K562 (cell line): Measurements from ENCODE around the gene LRRC51. TPM values are rescaled to one million over a fixed set of nuclear protein-coding genes. Genes with fewer than 3 reads are reported as not detected.

Experiments
- ATF1 ChIP-seq, 2 experiments: fragments of 450-650 bp in 1 of 2; IDR thresholded peaks; 2 replicates each; pipeline ENCODE4 v1.6.1; 2016; ENCODE audit warnings: missing compliant biosample characterization in 1 of 2, missing genetic modification characterization in 1 of 2
- SP2 ChIP-seq: IDR thresholded peaks from 2 replicates; pipeline ENCODE4 v1.6.1; 2011; ENCODE audit warnings: mild to moderate bottlenecking, low read depth, low read length, moderate library complexity; ENCODE audit not compliant: poor library complexity, severe bottlenecking; ENCODE audit errors: extremely low read depth
- polyA plus RNA-seq, 8 experiments: library from polyadenylated mRNA; depleted of rRNA in 4 of 8; stranded (reverse) in 5 of 8; unstranded in 3 of 8; fragments of >200 nt; fragmentation: Nextera tagmentation in 2 of 8; fragmentation: Illumina TruSeq in 1 of 8; extraction: Ambion mirVana in 2 of 8; extraction: Trizol in 1 of 8; gene quantifications; 2 replicates each; pipeline versions ENCODE4 v1.2.1 to v1.2.3, GENCODE V29; 2011 to 2014; ENCODE audit warnings: inconsistent platforms in 1 of 8, missing spikeins in 1 of 8
- total RNA-seq, 7 experiments: library from RNA; depleted of rRNA in 6 of 7; stranded (reverse); fragments of >200 nt in 6 of 7; fragmentation: Illumina TruSeq in 2 of 7; extraction: Trizol in 2 of 7; gene quantifications; 2 replicates each; pipeline versions ENCODE4 v1.2.1 to v1.2.3, GENCODE V29; 2011 to 2021; ENCODE audit warnings: low replicate concordance in 1 of 7
- TF ChIP-seq, protein P1 (sequence below): fragments of 200-600 bp; sonication (generic); IDR thresholded peaks from one replicate; pipeline ENCODE4 v1.6.1; 2012; ENCODE audit warnings: mild to moderate bottlenecking, low read depth, low read length, inconsistent platforms
- TF ChIP-seq, protein P2 (sequence below): sonication (generic); formaldehyde crosslinking; IDR thresholded peaks from 2 replicates; pipeline ENCODE4 v1.8.1; 2023; ENCODE audit warnings: mild to moderate bottlenecking, missing genetic modification reagents
- TF ChIP-seq, protein P3 (sequence below): fragments of 250-450 bp; sonication (Bioruptor Pico); IDR thresholded peaks from 2 replicates; pipeline ENCODE4 v1.6.1; 2021; ENCODE audit warnings: mild to moderate bottlenecking
- TF ChIP-seq, protein P4 (sequence below), 2 experiments: fragments of 150-350 bp in 1 of 2; IDR thresholded peaks; 2 replicates each; pipeline ENCODE4 v1.6.1; 2012 to 2016; ENCODE audit warnings: low read depth in 2 of 2, low read length in 2 of 2, mild to moderate bottlenecking in 1 of 2, moderate library complexity in 1 of 2

The LRRC51 gene
- total and polyA plus RNA-seq, 9 of the 15 experiments (the other 6 are each of a cell fraction or from before 2014, with no cell fraction given) = 4.7 to 10.6 (median 5.6) TPM

DNA sequence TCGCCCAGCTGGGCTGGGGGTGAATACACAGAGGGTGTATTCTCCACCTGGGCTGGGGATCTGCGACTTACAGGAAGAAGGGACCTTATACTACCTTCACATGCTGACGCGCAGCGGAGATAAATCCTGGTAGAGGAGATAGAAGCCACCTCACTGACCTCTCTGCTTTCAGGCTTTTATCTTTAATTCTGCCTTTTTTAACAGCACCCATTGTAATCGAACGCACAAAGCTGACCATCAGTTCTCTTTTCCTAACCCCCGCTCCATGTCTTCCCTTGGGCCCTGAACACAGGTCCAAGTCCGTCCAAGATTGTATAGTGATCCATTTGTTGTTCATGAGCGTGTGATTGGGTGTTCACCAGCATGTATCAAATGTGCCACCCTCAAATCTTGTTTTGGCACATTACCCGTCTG, 23.1 kb downstream of the LRRC51 start (continued):
- TF ChIP-seq, protein P1, sequence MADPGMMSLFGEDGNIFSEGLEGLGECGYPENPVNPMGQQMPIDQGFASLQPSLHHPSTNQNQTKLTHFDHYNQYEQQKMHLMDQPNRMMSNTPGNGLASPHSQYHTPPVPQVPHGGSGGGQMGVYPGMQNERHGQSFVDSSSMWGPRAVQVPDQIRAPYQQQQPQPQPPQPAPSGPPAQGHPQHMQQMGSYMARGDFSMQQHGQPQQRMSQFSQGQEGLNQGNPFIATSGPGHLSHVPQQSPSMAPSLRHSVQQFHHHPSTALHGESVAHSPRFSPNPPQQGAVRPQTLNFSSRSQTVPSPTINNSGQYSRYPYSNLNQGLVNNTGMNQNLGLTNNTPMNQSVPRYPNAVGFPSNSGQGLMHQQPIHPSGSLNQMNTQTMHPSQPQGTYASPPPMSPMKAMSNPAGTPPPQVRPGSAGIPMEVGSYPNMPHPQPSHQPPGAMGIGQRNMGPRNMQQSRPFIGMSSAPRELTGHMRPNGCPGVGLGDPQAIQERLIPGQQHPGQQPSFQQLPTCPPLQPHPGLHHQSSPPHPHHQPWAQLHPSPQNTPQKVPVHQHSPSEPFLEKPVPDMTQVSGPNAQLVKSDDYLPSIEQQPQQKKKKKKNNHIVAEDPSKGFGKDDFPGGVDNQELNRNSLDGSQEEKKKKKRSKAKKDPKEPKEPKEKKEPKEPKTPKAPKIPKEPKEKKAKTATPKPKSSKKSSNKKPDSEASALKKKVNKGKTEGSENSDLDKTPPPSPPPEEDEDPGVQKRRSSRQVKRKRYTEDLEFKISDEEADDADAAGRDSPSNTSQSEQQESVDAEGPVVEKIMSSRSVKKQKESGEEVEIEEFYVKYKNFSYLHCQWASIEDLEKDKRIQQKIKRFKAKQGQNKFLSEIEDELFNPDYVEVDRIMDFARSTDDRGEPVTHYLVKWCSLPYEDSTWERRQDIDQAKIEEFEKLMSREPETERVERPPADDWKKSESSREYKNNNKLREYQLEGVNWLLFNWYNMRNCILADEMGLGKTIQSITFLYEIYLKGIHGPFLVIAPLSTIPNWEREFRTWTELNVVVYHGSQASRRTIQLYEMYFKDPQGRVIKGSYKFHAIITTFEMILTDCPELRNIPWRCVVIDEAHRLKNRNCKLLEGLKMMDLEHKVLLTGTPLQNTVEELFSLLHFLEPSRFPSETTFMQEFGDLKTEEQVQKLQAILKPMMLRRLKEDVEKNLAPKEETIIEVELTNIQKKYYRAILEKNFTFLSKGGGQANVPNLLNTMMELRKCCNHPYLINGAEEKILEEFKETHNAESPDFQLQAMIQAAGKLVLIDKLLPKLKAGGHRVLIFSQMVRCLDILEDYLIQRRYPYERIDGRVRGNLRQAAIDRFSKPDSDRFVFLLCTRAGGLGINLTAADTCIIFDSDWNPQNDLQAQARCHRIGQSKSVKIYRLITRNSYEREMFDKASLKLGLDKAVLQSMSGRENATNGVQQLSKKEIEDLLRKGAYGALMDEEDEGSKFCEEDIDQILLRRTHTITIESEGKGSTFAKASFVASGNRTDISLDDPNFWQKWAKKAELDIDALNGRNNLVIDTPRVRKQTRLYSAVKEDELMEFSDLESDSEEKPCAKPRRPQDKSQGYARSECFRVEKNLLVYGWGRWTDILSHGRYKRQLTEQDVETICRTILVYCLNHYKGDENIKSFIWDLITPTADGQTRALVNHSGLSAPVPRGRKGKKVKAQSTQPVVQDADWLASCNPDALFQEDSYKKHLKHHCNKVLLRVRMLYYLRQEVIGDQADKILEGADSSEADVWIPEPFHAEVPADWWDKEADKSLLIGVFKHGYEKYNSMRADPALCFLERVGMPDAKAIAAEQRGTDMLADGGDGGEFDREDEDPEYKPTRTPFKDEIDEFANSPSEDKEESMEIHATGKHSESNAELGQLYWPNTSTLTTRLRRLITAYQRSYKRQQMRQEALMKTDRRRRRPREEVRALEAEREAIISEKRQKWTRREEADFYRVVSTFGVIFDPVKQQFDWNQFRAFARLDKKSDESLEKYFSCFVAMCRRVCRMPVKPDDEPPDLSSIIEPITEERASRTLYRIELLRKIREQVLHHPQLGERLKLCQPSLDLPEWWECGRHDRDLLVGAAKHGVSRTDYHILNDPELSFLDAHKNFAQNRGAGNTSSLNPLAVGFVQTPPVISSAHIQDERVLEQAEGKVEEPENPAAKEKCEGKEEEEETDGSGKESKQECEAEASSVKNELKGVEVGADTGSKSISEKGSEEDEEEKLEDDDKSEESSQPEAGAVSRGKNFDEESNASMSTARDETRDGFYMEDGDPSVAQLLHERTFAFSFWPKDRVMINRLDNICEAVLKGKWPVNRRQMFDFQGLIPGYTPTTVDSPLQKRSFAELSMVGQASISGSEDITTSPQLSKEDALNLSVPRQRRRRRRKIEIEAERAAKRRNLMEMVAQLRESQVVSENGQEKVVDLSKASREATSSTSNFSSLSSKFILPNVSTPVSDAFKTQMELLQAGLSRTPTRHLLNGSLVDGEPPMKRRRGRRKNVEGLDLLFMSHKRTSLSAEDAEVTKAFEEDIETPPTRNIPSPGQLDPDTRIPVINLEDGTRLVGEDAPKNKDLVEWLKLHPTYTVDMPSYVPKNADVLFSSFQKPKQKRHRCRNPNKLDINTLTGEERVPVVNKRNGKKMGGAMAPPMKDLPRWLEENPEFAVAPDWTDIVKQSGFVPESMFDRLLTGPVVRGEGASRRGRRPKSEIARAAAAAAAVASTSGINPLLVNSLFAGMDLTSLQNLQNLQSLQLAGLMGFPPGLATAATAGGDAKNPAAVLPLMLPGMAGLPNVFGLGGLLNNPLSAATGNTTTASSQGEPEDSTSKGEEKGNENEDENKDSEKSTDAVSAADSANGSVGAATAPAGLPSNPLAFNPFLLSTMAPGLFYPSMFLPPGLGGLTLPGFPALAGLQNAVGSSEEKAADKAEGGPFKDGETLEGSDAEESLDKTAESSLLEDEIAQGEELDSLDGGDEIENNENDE = no peak
- TF ChIP-seq, protein P2, sequence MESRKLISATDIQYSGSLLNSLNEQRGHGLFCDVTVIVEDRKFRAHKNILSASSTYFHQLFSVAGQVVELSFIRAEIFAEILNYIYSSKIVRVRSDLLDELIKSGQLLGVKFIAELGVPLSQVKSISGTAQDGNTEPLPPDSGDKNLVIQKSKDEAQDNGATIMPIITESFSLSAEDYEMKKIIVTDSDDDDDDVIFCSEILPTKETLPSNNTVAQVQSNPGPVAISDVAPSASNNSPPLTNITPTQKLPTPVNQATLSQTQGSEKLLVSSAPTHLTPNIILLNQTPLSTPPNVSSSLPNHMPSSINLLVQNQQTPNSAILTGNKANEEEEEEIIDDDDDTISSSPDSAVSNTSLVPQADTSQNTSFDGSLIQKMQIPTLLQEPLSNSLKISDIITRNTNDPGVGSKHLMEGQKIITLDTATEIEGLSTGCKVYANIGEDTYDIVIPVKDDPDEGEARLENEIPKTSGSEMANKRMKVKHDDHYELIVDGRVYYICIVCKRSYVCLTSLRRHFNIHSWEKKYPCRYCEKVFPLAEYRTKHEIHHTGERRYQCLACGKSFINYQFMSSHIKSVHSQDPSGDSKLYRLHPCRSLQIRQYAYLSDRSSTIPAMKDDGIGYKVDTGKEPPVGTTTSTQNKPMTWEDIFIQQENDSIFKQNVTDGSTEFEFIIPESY = no peak
- no peak for TF ChIP-seq ATF1 (CRISPR knock-in tag; IDR thresholded peaks at IDR 0.05)
- peak; percentile 38 for TF ChIP-seq ATF1 (tag; IDR thresholded peaks at IDR 0.05)
- TF ChIP-seq, protein P3, sequence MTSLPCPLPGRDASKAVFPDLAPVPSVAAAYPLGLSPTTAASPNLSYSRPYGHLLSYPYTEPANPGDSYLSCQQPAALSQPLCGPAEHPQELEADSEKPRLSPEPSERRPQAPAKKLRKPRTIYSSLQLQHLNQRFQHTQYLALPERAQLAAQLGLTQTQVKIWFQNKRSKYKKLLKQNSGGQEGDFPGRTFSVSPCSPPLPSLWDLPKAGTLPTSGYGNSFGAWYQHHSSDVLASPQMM (CRISPR knock-in tag) = no peak
- TF ChIP-seq, protein P4, sequence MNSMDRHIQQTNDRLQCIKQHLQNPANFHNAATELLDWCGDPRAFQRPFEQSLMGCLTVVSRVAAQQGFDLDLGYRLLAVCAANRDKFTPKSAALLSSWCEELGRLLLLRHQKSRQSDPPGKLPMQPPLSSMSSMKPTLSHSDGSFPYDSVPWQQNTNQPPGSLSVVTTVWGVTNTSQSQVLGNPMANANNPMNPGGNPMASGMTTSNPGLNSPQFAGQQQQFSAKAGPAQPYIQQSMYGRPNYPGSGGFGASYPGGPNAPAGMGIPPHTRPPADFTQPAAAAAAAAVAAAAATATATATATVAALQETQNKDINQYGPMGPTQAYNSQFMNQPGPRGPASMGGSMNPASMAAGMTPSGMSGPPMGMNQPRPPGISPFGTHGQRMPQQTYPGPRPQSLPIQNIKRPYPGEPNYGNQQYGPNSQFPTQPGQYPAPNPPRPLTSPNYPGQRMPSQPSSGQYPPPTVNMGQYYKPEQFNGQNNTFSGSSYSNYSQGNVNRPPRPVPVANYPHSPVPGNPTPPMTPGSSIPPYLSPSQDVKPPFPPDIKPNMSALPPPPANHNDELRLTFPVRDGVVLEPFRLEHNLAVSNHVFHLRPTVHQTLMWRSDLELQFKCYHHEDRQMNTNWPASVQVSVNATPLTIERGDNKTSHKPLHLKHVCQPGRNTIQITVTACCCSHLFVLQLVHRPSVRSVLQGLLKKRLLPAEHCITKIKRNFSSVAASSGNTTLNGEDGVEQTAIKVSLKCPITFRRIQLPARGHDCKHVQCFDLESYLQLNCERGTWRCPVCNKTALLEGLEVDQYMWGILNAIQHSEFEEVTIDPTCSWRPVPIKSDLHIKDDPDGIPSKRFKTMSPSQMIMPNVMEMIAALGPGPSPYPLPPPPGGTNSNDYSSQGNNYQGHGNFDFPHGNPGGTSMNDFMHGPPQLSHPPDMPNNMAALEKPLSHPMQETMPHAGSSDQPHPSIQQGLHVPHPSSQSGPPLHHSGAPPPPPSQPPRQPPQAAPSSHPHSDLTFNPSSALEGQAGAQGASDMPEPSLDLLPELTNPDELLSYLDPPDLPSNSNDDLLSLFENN (IDR thresholded peaks at IDR 0.05; ENCODE audit: low read depth in 2 of 2, low read length in 2 of 2) = no peak
- TF ChIP-seq SP2 = no peak
